Measurements from ENCODE around the gene EPS8L3.

Gene EPS8L3

DNA sequence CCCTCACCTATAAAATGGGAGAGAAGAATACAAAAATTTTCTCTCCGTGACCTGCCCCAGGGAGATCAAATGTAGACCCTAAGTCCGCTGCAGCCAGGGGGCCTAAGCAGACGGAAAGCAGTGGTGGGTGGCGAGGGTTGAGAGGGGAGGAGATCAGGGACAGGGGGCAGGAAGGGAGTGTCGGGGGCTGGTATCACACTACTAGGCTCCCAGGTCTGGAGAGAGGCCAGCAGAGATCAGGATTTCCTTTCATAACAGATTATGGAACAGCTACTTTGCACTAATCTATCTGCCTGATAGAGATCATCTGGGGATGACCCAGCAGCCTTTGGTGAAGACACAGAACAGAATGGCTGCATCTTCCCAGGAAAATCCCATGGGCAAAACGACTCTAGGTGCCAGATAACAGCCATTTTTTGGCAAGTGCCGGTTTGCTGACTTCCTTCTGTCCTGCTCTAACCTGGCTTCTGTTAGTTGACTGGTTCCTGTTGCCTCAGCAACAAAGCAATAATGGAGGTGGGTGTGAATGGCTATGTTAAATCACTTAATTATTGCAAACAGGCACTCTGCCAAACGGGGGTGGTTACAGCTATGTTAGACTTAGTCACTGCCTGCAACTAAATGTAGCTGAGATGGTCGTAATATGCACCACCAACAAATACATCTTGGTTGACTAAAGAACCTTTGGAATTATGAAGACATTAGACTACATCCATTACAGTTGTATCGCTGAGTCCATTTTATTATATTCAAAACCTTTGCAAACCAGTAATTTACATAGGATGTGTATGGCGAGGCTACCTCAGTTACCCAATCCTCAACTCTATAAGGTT, 30.0 kb upstream of the EPS8L3 start:
- DNase-seq (ENCODE audit: low spot score): peak; percentile 16

DNA sequence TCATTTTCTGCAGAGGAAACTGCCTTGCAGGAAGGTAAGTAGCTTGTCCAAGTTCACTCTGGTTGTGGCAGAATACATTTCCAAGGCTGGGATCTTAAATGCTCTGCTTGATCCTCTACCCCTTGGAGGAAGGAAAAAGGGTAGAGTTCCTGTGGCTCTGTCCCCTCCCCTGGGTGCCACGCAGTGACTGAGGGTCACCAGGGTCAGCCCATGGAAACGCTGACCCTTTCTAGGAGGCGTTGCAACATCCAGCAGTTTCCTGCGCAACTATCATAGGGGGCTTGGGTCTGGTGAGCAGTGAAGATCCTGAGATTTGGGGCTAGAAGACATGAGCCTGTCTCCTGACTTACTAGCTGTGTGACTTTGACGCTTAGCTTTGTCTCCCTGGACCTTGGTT, 29.4 kb upstream of the EPS8L3 start:
- no peak for DNase-seq (ENCODE audit: low spot score)

DNA sequence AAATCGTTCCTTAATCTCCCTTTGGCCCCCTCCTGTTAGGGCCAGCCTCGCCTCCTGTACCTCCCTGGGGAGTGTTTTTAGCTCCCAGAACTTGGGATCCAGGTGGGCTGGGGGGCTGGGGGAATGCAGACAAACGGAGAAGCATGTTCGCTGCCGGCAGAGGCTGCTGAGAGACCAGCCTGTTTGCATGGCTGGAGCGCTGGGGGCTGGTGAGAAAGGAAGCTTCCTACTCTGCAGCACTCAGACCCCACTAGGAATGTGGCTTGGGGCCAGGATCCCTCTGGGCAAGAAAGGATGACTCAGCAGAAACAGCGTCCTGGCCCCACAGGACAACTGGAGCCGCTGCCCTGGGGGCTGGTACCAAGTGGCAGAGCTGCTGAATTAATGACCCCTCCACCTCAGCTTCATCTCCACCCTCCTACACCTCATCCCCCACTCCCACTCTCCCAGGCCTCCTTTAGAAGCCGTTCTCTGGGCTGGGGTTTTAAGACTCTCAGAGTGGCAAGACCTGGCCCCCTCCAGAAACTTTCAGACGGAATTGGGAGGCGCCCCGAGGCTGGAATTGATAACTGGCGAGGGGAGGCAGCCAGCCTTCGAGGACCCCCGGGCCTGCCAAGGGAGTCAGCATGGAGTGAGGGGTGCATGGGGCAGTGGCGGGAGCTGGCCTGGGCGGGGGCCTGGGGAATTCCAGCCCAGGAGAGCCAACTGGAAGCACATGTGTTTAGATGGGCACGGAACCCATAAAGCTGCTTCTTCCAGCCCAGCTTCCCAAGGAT, 28.5 kb upstream of the EPS8L3 start:
- peak; percentile 44 for DNase-seq (ENCODE audit: low spot score)

DNA sequence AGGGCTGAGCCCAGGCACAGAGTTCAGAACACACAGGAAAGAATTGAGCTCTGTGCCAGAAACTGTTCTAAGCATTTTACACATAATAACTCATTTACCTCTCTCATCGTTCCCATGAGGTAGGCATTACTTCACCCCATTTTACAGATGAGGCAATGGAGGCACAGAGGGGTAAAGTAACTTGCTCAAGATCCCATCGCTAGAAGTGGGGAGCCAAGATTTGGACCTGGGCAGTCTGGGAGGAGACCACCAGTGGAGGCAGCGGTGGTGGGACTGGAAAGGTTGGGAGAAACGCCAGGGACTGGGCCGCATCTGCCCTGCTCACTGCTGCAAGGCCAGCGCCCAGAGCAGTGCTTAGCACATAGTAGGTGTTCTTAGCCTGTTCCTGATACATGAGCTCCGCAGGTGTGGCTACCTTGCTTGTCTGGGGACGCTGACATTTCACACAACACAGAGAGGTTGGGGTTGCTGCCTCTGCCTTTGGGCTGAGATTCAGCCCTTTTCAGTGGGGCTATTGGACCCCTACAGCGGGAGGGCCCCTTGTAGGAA, 27.8 kb upstream of the EPS8L3 start:
- DNase-seq (ENCODE audit: low spot score): no peak

DNA sequence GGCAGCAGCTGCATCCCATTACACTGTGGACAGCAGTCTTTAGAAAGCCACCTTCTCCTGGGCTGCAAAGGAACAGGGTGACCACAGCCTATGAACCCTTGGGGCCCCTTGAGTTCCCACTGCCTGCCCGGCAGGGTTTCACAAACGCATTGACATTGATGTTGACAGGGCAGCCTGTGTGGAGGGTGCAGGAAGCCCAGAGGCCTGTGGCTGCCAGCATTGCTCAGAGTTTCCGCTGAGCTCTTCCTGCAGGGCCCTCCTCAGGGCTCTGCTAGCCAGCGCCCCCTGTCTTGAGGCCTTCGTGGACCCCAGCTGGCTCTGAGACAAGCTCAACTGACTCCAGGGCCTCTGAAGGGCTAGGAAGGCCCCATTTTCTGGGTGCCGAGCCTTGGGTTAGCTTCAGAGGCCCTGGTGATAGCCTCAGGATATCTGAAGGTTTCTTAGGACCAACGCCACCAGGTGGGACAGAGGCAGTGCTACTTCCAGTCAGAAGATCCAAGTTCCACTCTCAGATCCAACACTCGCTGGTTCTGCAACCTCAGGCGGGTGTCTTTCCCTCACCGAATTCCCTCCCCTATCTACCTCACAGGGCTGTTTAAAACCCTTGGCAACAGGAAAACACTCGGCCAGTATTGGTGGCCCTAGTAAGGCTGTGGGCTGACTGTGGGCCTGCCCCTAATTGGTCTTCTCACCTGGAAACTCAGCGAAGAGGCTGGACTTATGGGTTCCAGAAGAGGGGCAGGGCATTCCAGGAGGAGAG, 27.2 kb upstream of the EPS8L3 start:
- no peak for DNase-seq (ENCODE audit: low spot score)

DNA sequence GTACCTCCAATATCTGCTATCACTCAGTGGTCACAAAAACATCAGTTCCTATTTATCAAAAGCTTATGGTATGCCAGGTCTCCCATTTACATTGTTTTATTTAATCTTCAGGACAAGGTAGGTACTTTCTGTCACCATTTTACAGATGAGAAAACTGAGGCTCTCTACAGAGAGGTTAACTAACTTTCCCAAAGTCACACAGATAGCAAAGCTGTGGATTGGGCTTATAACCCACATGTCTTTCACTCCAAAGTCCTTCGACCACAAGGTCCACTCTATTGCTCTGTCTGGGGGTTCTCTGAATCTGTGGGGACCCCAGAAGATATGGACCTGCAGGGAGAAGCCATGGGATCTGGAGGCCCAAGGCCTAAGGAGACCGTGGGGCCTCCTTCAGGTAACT, 26.6 kb upstream of the EPS8L3 start:
- DNase-seq (ENCODE audit: low spot score): no peak

DNA sequence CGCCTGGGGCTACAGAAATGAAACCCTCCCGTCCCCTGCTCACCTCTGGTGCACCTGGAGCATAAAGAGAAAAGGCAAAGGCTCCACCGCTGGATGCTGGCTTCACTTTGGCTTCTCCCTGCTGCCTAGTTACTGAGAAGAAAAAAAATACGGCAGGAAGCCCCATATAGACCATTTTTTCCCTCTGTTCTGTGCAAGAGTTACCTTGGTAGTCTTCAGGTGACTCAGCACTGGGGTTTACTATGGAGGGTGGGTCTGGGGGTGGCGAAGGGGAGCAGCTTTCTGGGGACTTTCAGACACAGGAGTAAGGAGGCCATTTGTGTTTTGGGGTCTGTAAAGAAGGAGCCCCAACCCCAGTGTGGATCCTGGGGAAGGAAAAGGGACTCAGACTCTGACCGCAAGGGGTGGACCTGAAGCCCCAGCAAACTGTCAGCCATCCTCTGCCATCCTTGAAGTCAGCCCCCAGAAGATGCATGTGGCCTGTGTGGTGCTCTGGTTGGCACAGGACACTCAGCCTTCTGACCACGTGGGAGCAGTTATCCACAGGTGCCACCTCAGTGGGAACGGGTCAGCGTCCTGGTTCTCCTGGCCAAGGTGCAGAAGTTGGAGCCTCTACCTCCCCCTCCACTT, 25.9 kb upstream of the EPS8L3 start:
- no peak for DNase-seq (ENCODE audit: low spot score)

DNA sequence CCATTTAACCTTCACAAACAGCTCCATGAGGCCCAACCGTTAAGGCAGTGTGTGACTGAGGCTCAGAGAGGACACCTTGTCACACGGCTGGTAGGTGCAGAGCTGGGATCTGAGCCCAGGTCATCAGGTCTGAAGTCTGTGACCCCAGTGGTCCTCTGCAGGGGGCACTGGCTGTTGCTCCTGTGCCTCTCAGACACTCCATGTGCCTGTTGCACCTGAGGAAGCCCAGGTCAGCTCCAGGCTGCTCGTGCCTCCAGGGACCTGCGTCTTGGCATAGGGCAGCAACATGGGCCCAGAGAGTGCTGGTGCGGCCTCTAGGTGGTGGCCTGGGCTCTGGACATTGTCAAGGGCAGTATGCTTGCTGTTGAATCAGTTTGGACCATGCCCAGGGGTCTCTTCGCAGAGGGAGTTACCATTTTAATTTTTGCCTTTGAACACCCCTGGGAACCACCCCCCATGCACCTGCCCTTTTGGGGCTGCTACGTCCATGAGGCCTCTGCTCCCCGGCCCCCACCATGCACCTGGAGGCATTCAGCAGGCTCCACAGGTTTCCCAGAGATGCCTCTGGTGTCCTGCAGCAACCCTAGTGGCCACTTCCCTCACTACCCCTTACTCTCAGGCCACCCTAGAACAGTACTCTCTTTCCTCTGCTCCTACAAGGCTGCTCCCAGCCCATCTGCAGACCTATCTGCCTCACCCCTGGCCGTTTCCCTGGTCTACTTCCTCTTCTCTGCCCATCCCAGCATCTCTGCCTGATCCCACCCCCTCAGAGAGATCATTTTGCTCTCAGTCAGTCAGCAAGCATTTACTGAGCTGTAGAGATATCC, 25.2 kb upstream of the EPS8L3 start:
- DNase-seq (ENCODE audit: low spot score): no peak

DNA sequence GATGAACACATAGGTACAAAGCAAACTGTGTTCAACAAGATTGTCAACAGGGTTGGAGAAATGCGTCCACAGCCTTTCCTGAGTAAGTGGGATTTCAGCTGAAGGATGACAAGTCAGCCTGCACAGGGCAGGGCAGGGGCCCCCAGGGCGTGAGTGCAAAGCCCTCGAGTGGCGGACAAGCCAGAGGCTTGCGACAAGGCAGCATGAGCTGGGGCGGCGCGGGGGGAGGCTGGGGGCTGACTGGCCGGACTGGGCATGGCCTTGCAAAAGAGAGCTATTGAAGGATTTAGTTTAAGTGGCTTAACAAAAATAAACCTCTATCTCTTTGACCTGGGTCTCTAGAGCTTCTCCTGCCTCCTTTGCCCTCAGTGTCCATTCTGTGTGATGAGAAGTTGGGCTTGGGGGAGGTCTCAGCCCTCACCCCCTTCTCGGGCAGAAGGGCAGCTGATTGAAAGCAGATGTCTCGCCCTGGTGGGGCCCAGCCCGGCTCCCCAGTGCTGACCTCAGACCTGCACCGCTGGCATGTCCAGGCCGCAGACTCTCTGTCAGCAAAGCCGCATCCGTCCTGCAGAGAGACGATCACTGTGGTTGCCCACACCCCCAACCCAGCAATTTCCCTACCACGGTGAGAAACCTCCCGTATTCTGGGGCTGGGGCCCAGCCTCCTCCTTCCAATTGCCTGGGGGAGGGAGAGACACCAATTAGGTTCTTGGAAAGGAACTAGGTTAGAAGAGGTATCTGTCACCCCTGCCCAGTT, 24.3 kb upstream of the EPS8L3 start:
- DNase-seq (ENCODE audit: low spot score): no peak

DNA sequence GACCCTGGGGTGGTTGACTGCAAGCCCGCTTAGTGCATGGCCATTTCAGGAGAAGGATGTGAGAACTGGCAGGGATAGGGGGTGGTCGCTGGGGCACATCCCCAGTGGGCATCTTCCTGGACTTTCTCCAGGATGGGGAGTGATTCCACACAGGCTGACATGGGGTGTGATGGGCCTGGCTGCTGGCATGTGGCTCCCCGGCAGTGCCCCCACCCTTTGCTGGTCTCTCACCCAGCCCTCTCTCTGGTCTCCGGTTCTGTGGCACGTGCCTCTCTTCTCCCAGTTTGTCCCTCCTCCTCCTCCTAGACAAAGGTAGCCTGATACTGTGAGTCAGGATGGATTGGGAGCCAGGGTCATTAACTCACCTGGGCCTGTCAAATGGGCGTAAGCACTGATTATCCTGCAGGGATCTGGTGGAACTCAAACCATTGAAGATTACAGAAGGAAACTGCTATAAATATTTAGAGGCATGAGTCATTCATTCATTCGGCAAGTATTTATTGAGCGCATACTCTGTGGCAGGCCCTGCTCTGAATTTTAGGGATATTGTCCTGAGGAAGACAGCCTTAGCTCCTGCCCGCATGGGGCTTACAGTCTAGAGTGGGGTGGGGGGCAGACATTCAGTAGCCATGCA, 23.6 kb upstream of the EPS8L3 start:
- no peak for DNase-seq (ENCODE audit: low spot score)

DNA sequence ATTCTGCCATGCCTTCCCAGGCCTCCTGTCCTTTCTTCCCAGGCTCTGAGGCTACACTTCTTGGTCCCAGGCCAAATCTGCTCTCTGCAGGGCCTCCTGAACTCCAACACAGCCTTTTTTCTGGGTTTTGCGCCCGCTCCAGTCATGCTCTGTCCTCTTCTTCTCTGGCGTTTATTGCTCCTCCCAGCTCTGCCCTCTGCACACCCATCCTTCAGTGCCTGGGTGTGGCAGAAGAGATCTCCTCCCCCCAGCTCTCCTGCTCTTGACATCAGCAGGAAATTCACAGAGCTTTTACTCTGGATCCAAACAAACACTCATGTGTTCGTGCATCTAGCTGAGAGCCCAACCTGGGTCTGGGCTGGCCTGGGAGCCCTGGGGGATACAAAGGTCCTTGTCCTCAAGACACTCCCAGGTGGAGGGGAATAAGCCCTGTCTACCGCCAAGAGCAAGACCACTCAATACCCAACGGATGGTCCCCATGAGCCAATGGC, 22.9 kb upstream of the EPS8L3 start:
- DNase-seq (ENCODE audit: low spot score): no peak

DNA sequence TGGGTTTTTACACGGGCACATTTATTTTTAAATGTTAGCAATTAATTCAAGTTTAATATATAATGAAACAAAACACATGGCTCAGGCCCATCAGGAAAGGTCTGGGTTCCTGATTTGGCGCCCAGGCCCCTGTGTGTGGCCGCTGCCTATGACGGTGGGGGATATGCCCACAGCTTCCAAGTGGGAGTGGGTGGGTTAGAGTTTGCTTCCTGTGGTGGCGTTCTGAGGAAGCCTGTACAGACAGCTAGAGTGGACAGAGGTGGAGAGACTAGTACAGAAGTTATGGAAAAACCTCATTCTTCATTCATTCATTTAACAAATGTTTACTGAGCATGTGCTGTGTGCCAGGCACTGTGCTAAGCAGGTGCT, 22.4 kb upstream of the EPS8L3 start:
- no peak for DNase-seq (ENCODE audit: low spot score)

DNA sequence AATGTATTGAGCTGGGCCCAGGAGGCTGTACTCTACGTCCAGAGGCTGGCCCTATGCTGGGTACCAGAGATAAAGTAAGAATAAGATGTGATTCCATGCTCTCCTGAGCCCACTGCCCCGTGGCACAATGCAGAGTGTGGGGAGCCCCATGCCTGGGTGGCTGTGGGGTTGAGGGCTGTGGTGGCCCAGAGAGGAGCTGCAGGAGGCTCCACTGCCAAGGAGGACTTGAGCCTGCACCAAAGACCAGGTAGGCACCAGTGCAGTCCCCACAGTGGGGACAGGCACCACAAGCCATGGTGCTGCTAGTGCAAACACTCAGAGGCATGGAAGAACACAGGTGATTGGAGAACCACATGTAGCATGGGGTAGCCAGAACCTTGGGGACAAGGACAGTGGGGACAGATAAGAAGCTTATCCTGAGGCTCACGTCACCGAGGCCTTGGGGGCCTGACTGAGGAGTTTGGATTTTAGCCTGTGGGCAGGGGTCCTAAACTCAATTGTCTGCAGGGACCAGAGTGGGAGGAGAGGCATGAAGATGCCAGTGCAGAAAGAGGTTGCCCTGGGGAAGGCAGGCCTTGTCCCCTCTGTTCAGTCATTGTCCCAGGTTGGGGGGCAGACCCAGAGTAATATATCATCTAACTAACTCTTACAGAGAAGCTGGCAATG, 21.9 kb upstream of the EPS8L3 start:
- no peak for DNase-seq (ENCODE audit: low spot score)

DNA sequence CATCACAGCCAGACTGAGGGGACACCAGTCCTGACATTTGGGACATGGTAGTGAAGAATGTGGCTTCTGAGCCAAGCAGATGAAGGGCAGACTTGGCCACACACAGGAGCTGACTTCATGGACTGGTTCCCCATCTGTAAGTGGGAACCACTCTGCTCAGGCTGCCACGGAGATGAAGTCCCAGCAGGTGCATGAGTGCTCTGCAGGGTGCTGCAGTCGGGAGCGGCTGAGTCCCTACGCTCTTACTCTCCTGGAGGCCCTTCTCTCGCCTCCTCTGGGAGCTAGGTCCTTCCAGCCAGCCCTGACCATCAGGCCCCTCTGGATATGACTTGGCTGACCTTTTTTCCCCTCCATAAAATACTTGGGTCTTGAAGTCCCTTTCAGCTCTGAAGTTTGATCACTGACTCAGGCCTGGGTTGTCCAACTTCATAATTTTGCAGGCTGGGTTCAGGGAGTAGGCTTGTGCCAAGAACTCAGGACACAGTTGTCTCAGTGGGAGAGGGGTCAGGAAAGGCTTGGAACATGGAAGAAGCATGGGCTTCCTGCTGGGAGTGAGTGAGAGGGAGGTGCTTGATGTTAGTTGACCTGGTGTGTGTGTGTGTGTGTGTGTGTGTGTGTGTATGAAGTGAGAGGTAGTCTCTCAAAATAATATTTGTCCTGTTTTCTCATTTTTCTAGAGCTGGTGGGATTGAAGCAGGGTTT, 21.0 kb upstream of the EPS8L3 start:
- DNase-seq (ENCODE audit: low spot score): no peak

DNA sequence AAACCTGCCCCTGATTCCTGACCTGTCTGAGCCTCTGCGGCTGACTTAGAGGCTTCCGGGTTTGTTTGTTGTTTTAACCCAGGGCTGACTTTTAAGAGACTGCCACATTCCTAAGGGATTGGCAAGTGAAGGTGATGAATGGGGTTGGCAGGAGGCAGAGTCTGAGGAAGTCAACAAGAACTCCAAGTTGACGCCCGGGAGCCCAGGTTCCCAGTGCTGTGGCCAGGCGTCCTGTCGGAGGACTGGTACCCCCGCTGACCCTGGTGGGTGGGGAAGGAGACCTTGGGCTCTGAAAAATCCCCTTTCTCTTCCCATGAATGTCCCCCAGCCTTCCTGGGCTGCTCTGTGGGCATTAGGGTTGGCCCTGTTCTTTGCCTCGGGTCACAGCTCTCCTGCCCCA, 19.7 kb upstream of the EPS8L3 start:
- no peak for DNase-seq (ENCODE audit: low spot score)

DNA sequence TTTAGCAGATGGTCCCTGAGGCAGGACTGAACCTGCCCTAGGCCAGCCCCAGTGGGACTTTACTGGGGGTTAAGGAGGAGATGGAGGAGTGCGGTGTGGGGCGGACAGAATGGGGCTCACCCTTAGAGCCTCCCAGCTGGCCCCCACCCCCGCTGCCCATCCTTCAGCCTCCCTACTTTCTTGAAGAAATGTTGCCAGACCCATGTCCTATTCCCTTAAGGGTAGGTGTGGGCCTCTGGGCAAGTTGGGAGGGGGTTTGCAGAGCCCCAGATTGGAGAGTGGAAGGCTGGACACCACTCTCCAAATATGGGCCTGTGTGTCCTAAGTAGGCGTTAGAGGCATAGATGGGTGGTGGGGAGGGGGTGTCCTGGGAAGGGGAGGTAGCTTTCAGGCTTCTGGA, 19.2 kb upstream of the EPS8L3 start:
- DNase-seq (ENCODE audit: low spot score): no peak

DNA sequence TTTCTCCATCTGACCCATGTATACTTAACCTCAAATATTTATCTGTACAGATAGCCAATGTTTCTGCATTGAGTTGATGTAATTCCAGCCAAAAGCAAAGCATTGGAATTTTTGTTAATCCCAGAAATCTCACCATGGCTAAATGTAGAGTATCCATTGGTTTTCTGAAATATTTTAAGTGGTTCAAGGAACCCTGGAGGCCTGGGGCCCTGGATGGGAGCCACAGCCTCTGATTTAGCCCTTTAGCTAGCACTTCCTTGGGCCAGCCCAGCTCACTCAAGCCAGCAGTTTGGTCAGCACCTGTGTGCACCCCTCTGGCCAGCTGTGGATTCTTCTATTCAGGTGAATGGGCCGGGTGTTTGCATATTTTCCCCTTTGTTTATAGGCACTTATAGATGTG, 18.8 kb upstream of the EPS8L3 start:
- no peak for DNase-seq (ENCODE audit: low spot score)

DNA sequence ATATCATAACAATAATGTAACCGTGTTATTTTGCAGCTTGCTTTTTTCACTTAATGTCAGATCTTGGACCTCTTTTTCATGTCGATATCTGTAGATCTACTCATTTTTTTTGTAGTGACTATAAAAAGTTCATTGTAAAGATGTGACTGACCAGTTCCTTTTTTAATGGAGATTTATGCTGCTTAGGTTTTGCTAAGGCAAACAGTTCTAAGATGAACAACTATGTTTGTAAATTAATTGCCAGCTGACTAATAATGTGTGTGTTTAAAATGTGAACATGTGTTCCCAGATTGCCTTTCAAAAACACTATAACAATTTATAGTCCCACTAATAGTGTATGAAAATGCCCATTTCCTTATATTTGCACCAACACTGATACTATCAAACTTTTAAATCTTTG, 18.1 kb upstream of the EPS8L3 start:
- DNase-seq (ENCODE audit: low spot score): no peak

DNA sequence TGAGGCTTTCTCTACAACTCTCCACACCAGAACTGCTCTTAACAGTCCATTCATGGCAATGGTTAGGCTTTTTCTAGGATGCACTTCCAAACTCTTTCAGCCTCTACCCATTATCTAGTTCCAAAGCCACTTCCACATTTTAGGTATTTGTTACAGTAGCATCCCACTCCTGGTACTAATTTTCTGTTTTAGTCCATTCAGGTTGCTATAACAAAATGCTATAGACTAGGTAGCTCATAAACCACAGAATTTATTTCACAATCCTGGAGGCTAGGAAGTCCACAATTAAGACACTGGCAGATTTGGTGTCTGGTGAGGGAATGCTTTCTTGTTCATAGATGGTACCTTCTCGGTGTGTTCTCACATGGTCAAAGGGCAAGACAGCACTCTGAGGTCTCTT, 17.3 kb upstream of the EPS8L3 start:
- no peak for DNase-seq (ENCODE audit: low spot score)

Data from hematopoietic multipotent progenitor cell treated with erythropoietin and hydrocortisone succinate and interleukin-3 and kit ligand, for 17 days (in vitro differentiated cells).